Left hindlimb (tissue), 1 donor: Measurements from ENCODE around the gene SKAP1.

ENCODE experiments used
- DNase-seq: peaks from one replicate; pipeline ENCODE4 v3.0.0-alpha.2; 2018

The SKAP1 gene

DNA sequence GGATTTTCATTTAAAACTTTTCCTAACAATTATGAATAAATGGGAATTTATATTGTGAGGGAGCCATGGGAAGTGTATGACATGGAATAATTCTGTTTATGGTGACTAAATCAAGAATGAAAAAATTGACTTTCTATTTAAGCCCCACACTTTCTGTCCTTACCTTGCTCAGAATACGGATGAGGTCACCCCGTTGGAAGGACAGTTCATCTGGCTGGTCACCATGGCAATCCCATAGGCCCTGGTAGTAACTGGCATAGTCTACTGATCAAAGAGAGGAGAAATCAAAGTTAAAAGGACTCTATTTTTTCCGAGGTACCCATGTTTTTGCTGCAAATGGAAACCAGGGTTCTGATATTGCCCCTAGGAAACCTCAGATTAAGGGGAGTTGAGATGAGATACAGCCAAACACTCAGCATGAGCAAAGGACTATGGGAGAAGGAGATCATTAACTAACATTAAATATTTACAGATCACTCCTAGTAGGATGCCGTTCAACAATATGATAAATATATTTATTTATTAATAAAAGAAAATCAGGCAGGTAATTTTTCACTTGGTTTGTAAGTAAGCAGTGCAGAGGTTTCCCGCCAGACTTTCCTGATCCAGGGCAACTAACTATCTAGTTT lies 267.6 kb downstream of the SKAP1 start:
- no peak for DNase-seq

DNA sequence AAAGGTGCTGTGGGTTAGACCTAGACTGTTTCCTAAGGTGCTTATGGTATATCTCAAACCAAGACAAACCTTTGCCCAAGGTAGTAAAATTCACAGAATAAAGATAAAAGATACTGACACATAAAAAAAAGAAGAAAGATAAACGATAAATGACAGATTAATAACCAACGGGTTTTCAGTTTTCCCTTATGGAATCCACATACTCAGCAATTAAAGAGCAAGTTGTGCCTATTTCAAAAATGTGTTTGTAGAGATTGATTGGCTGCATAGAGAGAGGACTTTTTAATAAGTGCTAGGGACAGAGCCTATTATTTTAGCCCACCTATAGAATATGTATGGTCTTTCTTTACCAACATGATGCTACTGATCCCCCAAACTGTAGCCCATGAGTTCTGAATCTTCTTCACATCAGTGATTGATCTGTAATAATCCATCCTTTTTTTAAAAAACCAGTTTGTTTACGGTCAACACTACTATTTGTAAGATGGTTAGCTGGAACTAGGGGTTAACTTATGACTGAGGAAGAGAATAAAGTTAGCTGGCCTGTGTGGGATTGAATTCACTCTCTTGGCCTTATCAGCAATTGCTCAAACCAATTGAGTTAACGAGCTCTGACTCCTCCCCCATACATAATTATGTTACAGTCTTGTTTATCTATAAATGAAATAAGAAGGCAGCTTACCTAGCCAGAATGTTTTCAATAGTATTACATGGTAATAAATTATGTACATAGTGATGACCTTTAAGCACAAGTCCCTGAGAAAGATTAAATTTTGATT lies 268.7 kb downstream of the SKAP1 start:
- DNase-seq = no peak

DNA sequence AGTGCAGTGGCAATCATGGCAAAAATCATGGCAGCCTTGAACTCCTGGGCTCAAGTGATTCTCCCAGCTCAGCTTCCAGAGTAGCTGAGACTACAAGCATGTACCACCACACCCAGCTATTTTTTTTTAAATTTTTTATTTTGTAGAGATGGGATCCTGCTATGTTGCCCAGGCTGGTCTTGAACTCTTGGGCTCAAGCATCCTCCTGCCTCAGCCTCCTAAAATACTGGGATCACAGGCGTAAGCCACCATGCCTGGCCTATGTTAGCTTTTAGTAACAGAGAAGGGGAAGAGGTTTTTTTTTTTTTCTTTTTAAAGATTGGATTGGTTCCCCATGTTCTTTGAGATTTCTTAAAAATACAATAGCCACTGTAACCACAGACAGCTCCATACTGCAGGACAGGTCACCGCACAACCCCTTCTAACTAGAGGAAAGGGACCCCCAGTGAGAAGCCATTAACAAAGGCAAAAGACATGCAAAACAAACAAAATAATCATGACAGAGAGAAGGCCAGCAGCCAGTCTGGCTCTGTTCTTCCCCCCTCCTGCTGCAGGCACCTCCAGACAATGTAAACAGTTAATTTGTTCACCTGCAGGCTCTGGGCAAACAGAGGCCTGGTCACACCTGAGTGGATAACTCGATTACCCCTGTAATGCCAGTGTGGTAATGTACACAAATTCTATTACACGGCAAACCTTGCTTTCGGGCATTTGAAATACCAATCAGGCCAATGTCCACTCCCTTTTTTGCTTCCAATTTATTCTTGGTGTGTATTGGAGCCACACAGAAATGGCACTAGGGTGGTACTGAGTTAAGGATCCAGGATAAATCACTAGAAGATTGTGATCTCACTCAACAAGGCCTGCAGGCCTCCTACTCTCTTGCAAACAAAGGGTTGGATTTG lies 269.6 kb downstream of the SKAP1 start:
- DNase-seq = no peak

DNA sequence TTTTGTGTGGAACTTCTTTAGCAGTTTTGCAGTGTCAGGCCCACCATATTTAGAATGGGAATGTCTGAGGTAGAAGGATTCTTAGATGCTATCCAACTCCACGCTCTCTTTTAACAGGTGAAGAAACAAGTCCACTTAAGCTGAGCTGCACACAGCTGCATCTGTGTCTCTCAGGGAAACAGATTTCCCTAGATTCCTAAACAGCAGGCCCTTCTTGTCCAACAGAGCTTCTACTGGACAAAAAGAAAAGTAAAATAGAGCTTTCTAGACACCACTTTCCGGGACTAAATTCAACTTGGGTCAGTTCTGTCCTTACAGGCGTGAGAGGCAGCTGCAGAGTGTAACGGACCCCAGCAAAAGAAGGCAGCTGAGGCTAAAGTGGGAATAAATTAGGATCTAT lies 270.8 kb downstream of the SKAP1 start:
- DNase-seq = no peak

DNA sequence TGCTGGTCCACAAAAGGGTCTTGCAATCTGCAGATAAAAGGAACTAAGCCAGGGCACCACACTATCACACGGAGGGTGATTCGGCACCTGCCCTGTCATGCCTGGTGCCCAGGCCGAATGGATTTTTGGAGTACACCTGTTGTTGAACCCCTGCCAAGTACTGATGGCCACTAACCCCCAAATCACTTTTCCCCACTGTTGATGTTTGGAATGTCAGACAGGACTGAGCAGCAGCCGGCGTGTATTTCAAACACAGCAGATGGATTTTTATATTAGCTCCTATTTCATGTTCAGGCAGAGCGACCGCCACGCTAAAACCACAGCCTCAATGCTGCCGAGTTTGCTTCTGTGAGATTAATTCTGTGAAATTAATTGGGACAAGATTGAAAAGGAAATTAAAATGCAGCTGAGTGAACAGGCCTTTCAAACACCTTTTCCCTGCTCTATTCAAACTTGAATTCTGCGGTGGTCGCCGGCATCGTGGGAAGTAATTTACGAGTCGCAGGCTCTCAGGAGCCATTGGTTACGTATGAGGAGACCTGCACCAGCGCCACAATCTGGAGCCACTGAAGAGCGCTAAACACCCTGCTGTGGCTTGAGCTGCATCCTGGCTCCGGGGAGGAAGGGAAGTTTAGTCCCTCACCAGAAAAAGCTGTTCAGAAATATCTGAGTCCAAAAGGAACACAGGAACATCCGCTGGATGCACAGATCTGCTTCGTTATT lies 274.0 kb downstream of the SKAP1 start:
- DNase-seq = no peak

DNA sequence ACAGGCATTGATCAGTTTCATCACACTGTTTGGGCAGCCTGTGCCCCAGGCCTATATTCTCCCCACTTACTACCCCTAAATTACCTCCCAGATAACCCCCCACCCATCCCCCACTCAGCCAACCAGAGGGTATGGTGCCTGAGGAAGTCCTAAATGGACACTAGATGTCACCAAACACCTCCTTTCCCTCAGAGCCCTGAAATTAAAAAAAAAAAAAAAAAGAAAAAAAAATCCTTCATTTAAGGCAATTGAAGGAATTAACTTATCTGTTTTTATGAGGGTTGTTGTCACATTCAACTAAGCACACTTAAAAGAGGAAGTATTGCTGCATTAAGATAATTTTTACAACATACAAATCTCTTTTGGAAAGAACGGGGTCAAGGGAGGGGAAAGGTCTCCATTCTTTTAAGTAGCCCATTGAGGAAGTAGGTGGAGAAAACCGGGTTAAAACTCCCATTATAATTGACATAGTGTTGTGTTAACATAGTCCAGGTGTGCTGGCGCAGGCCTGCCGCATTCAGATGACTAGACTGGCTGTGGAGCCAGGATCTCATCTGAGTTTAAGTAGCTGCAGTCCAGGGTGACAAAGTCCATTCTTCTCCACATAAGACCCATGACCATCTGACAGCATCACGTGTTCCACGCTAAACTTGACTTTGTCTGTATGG lies 276.2 kb downstream of the SKAP1 start:
- DNase-seq = no peak

DNA sequence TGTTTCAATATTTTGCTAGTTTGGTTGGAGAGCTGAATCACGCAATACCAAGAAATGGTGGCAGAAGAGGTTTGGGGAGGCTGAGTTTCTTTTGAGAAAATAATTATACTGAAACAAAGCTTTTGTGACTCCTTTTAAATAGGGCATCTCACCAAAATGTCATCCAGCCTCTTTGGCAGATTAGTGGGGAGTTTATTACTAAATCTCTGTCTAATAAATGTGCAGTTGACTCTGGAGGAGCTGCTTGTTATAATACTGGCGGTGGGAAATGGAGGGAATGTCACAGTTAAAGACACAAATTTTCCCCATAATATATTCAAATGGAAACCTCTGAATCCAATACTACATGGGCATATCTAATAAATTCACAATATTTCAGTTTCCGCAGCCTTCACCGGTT lies 277.7 kb downstream of the SKAP1 start:
- no peak for DNase-seq

DNA sequence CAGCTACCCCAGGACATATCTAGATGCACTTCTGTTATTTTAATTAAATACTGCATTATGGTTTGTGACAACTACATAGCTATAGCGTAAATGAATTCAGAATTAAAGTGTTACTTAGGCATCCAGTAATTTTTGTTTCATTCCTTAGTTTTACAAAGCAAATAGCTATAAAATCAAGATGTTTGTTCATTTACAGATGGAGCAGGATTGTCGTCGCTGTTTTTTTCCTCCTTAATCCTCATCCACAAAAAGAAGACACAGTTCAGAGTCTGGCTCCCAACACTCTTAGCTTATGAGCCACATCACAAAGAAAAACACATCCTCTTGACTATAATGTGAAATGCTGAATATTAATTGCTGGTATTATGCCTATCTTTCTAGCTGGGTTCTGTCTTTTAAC lies 278.8 kb downstream of the SKAP1 start:
- no peak for DNase-seq

DNA sequence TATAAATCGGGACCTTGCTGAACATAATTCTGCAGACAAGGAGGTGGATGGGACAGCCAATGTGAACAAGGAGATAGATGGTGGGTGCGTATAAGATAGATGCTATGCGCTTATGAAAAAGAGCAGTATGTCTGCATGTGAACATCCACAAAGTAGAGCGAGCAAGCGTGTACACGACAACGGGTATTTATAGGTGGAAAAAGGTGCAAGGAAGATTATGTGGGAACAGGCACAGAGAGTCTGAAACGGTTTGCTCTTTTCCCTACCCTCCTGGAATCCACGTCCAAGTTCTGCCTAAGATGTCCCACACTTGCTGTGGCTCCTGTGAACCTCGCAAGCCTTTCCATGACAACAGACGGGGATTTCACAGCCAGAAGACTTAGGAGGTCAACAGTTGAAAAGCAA lies 279.4 kb downstream of the SKAP1 start:
- no peak for DNase-seq

DNA sequence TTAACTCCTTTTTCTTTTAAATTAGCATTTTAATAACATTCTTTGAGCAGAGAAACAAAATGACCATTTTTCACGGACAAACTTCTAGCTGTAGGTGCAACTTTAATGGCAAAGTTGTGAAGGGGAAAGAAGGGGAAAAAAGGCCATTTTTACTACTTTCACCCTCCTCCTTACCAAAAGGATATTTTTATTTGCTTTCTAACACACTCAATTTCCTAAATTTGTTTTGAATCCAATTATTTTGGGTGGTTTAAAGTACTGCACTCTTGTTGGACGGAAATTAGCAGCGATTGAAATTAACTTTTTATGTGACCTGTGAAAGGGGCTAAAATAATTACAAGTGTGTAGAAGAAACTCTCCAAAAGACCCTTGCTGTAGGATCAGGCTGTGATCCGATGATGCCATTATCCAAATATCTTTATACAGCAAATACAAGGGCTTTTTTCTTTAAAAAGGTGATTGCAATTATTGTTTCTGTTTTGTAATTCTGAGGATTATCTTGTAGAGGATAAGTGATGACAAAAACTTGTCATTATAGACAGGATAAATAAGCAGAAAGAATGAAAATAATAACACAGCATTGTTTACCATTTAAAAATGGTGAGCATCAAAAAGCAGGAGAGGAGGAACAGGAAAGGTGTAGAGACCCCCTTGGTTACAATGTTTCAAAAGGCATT lies 280.1 kb downstream of the SKAP1 start:
- no peak for DNase-seq

DNA sequence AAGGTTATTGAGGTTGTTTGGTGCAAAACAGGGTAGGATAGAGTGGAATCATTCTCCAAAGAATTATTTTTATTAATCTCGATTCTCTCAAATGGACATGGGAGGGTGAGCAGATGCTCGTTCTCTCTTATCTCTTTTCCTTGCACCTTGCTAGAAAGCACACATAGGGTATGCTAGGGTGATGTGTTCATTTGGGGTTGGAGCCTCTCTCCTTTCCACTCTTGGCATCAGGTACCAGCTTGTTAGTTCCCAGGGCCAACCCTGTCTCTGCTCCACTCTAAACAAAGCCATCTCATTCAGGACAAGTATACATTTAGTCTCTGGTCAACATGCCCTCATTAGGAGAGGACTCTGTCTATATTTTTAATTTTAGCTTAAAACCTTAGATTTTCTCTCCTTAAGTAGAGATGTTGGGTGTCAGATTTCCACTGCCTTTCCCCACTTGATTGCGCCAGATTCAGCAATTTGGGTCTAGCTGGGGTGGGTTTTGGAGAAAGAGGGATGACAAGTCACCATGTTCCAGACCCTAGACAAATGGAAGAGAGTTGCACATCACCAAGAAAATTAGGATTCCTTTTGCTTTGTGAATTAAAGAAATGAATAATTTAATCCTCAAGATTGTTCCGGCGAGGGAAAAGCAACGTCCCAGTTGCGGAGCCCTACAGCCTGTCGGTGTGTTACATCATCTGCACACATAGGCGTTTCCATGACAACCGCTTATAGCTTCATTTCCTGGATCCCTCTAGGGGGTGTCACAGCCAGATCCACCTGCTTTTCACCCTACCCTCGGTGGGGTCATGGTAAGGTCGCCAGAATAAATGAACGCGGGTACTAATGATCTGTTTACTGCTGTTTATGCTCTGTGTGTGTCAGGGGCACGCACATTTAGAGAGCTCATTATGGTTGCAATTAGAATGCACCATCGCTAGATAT lies 280.9 kb downstream of the SKAP1 start:
- DNase-seq = no peak

DNA sequence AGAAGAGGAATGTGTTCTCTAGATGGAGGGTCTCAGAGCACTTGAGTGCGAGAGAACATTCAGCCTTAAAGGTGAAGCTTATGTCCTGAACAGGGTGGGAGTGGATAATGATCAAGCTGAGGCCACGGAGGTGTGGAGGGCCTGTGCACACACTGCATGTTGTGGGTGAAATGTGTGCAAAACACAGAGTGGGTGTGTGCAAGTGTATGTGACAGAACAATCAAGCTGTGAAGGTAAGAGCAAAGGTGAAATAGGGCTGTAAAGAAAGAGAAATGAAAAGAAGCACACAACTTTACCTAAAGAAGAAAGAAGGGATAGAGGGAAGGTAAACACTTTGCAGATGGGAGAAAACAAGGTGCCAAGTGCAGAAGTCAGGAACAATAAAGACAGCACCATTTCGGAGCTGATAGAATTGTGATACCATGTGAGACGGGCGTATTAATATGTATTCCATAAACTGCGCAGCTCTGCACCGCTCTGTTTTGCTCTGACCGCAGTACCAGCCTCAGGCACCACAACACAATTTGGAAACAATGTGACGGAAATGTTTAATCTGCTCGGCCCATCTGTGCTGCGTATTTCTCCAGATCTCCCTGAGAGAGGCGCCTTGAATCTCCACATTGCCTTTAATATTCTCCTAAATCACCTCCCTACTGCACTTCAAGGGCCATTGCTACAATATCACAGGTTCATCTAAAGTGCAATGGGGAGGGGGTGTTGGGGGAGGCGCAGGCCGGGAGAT lies 281.8 kb downstream of the SKAP1 start:
- no peak for DNase-seq

DNA sequence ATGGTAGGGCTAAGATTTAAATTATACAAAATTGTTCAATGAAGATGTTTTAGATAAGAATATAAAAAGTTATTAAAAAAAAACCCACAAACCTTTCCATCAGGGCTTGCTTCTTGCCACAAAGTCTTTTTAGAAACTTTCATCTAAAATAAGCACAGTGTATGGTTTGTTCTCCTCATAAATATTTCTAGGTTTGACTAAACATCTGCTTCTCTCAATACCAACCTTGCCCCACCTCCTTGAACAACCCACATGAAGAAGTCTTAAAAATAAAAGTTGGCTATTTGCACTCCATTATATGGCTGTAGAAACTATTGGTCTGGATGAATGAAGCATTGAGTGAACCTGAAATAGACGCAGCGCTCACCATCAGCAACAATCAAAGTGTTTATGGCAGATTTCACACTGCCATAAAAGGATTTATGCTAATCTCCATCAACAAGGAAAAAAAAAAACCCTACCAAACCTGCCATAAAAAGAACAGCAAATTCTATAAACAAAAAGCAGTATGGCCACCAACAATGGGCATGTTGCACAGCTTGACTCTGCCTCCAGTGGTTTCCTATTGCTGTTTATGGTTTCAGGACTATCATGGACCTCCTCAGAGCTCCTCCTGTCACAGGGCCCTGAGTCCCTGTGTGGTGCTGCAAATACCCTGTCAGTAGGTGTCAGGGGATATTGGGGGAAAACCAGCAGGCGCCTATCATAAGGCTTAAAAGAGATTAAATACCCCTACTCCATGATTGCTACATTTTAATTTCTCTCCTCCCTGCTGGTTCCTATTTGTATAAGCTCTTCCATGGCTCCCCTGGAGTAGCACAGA lies 284.8 kb downstream of the SKAP1 start:
- DNase-seq = no peak

DNA sequence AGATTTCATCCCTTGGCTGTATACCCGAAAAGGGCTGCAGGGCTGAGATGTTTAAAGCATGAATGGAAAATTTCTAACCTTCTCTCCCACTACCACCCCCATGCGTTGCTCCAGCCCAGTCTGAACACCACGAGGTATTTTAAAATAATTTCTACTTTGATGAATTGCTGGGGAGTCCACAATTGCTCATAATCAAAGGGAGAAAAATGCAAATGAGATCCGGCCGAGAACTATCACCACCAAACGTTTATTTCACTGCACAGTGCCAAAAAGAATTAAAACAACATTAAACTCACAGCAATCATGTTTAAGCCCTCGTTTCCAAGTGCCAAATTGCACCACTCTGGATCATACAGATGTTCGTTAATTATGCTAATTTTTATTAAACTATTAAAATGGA lies 285.8 kb downstream of the SKAP1 start:
- DNase-seq = no peak

DNA sequence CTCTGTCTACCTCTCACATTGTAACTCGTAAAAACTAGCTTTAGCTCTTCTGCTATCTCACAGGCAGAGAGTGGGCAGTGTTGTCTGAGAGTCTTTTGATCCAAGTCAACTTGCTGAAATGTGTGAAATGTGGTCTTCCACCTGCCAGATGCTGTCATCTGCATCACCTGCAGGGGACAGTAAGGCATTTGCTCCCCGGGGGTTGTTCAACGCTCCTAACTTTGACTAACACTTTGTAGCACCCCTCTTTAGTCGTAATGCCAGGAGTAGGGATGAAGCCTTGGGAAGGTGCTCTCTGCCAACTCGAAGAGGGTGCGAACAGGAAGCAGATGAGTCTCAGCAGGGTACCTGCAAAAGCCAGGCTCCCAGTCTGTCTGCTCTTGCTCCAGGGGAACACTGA lies 286.4 kb downstream of the SKAP1 start:
- no peak for DNase-seq

DNA sequence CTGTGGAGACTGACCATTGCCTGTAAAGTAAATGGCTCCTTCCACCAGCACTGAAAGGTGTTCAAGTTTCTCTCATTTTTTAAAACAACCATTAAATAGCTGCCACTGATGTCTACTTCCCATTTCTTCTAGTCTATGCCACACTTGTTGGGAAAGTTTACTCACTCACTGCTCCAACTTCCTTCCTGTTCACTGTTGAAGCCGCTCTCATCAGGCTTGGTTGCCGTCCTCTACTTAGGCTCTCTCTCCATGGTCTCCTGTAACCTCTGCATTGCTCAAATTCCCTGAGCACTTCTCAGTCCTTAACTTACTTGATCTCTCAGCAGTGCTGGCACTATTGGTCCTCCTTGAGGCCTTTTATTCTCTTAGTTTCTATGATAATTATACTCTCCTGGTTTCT lies 290.1 kb downstream of the SKAP1 start:
- DNase-seq = no peak

DNA sequence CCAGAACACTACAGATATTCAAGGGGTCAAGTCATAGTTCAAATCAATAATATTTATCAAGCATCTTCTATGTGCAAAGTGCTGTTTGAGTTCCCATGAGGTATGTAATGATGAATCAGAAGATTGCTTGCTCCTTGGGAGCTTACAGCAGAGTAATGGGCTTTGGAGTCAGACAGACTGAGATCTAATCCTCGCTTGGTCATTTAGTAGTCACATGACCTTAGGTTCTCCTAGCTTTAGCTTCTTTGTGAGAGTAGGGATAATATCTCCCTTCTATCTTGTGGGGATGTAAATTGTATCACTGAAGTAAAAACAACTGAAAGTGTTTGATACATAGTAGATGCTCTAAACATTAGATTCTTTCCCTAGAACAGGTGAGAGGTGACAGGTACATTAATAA lies 292.4 kb downstream of the SKAP1 start:
- DNase-seq = no peak

DNA sequence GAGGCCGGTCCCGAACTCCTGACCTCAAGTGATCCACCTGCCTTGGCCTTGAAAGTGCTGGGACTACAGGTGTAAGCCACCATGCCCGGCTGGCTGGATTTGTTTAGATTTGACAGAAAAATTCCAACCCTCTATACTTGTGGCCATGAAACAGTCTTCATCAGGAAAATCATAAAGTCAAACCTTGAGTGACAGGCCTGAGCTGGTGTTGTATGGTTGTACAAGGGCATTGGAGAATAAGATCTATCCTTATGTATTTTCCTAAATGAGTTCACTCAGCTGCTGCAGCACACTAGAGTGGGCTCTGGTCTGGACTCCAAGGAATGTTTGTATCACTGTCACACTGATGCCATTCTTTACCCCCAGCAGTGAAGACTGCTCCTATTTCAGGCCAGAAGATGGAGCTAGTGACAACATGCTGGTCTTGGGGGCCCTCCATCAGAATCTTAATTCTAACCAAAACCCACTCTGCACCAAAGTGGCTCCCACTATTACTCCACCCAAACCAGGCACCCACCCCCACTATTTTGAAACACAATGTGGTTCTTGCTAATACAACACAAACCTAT lies 295.0 kb downstream of the SKAP1 start:
- DNase-seq = no peak

DNA sequence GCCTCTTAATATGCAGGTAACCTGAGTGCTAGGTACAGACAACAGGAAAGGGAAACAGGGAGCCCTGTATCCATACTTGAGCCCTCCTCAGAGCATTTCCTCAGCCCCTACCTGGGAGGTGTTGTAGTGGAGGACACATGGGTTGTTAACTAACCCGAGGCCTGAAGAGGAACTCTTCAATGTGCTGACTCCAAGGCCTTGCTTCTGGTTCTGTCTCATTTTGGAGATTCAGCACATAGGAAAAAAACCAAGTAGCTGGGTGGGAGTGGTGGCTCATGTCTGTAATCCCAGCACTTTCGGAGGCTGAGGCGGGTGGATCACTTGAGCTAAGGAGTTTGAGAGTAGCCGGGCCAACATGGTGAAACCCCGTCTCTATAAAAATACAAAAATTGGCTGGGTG lies 297.6 kb downstream of the SKAP1 start:
- no peak for DNase-seq
